Tibial artery (tissue), 4 donors: Measurements from ENCODE around the gene PEMT.

Source experiments
- DNase-seq, 2 donors: peaks; one replicate each; pipeline ENCODE4 v3.0.0-alpha.2; 2019
- H3K27ac ChIP-seq, 2 donors: fragments of 200-600 bp; sonication (generic) in 1 of 2; 1 replicate in 1 of 2; 2 replicates in 1 of 2; pipeline ENCODE4 v1.5.1; 2018 to 2019; ENCODE audit warnings: mild to moderate bottlenecking in 1 of 2
- H3K27me3 ChIP-seq, 2 donors: fragments of 200-600 bp; sonication (generic) in 1 of 2; one replicate each; pipeline versions ENCODE4 v1.5.1 to v1.6.0; 2016 to 2019
- H3K36me3 ChIP-seq, 3 donors: fragments of 200-600 bp; sonication (generic) in 2 of 3; one replicate each; pipeline ENCODE4 v1.5.1; 2016 to 2019; ENCODE audit warnings: mild to moderate bottlenecking in 2 of 3
- H3K4me1 ChIP-seq, 4 donors: fragments of 200-600 bp; sonication (generic) in 2 of 4; 1 replicate in 3 of 4; 2 replicates in 1 of 4; pipeline ENCODE4 v1.5.1; 2016 to 2019
- H3K4me3 ChIP-seq, 2 donors: fragments of 200-600 bp; sonication (generic) in 1 of 2; 1 replicate in 1 of 2; 2 replicates in 1 of 2; pipeline ENCODE4 v1.5.1; 2018 to 2019; ENCODE audit warnings: mild to moderate bottlenecking in 2 of 2
- H3K9me3 ChIP-seq, 3 donors: fragments of 200-600 bp; sonication (generic) in 1 of 3; one replicate each; pipeline ENCODE4 v1.5.1; 2016 to 2019
- intact Hi-C: fragments of 100-400 bp; cut with DNase I; formaldehyde crosslinking; loops from one replicate; pipeline ENCODE4 v1.15.0; 2023; ENCODE audit warnings: low total_unique reads
- TF ChIP-seq, protein P1 (sequence below), 2 experiments: fragments of 200-600 bp in 1 of 2; fragments of 450-650 bp in 1 of 2; IDR thresholded peaks; one replicate each; pipeline ENCODE4 v1.5.1; 2017 to 2019; ENCODE audit warnings: antibody characterized with exemption in 2 of 2, mild to moderate bottlenecking in 1 of 2, moderate library complexity in 1 of 2

The PEMT gene

DNA sequence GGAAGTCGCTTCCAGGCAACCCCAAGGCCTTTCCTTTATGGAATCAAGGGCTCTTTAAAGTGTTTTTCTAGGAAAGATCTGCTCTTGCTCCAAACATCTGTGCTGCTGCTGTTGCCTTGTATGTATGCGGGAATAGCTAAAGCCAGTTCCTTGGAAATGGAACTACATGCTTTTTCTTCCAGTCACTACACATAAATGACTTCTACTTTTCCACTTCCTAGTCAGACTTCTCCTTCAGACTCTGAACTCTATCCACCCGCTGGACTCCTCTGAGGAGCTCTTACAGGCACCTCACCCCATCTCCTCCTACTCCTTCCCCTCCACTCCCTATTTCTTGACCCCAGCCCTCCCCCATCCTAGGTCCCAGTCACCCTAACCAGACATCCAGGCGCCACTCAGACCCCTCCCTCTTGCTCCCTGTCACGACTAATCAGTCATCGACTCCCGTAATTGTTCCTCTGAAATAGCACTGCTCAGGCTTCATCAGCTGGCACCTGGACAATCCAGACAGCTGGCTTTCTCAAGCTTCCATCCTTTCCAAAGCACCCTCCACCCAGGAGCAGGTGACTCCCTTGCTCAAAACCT lies 15.0 kb upstream of the PEMT start:
- H3K9me3 ChIP-seq = no peaks in the 10 kb centered on the region
- no peak for DNase-seq
- no peaks in the 10 kb centered on the region for H3K36me3 ChIP-seq
- no peaks in the 10 kb centered on the region for H3K4me1 ChIP-seq
- intact Hi-C loops = no loop called here
- H3K27ac ChIP-seq = no peak overlapping the region
- no peak overlapping the region for H3K4me3 ChIP-seq
- peaks cover 0 to 3% of the 10 kb centered on the region in 2 donors for H3K27me3 ChIP-seq
- TF ChIP-seq, protein P1, sequence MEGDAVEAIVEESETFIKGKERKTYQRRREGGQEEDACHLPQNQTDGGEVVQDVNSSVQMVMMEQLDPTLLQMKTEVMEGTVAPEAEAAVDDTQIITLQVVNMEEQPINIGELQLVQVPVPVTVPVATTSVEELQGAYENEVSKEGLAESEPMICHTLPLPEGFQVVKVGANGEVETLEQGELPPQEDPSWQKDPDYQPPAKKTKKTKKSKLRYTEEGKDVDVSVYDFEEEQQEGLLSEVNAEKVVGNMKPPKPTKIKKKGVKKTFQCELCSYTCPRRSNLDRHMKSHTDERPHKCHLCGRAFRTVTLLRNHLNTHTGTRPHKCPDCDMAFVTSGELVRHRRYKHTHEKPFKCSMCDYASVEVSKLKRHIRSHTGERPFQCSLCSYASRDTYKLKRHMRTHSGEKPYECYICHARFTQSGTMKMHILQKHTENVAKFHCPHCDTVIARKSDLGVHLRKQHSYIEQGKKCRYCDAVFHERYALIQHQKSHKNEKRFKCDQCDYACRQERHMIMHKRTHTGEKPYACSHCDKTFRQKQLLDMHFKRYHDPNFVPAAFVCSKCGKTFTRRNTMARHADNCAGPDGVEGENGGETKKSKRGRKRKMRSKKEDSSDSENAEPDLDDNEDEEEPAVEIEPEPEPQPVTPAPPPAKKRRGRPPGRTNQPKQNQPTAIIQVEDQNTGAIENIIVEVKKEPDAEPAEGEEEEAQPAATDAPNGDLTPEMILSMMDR (IDR thresholded peaks at IDR 0.05) = no peak

DNA sequence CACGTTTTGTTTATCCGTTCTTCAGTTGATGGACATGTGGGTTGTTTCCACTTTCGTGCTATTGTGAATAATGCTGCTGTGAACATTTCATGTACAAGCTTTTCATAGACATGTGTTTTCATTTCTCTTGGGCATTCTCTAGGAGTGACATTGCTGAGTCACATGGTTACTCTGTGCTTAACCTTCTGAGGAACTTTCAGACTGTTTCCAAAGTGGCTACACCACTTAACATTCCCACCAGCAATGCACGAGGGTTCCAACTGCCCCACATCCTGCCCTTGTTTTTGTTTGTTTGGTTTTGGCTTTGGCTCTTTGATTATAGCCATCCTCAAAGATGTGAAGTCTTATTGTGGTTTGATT lies 14.2 kb upstream of the PEMT start:
- TF ChIP-seq, protein P1 (IDR thresholded peaks at IDR 0.05) = no peak
- Histone ChIP-seq H3K4me1 (no peaks in the 10 kb centered on the region), H3K9me3 (no peaks in the 10 kb centered on the region), H3K27ac (no peak overlapping the region), H3K36me3 (no peaks in the 10 kb centered on the region), H3K4me3 (no peak overlapping the region), H3K27me3 (peaks cover 0 to 3% of the 10 kb centered on the region in 2 donors)
- intact Hi-C loops = no loop called here
- DNase-seq = no peak

DNA sequence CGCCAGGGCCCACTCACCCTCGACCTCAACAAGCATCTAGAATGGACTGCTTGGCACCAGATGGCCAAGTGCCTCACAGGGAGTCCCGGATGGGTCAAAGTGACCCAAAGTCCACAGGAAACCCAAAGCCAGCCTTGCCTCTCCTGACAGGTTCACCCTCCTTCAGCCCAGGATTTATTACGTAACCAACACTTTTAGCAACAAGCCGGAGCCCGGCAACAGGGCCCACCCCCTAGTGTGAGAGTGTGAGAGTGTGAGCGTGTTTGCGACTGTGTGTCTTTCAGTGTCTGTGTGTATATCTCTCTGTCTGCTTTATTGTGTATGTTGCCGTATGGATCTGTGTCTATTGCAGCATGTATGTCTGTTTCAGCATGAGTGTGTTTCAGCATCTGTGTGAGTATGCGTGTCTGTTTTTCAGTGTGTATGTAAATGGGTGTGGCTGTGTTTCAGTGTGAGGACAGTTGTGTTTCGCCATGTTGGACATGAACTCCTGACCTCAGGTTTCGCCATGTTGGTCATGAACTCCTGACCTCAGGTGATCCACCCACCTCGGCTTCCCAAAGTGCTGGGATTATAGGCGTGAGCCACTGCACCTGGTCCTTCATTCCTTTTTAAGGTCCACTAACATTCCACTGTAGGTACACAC lies 13.7 kb upstream of the PEMT start:
- H3K4me1 ChIP-seq = no peaks in the 10 kb centered on the region
- H3K27ac ChIP-seq = no peak overlapping the region
- TF ChIP-seq, protein P1 (IDR thresholded peaks at IDR 0.05) = no peak
- no peak overlapping the region for H3K4me3 ChIP-seq
- no peak for DNase-seq
- H3K36me3 ChIP-seq = no peaks in the 10 kb centered on the region
- peaks cover 0 to 3% of the 10 kb centered on the region in 2 donors for H3K27me3 ChIP-seq
- no peaks in the 10 kb centered on the region for H3K9me3 ChIP-seq
- intact Hi-C loops = no loop called here

DNA sequence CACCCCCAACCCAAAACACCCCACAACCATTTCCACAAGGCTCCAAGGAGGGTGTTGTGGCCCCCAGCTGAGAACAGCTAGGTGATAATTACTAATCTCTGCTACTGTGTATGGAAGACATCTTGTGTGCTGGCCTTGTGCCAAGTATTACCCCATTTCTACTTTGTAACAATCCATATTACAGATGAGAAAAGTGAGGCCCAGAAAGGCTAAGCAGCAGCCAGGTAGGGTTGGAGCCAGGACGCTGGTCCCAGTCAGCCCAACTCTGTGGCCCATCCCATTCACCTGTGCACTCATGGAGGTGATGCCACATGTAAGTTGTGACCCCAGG lies 12.4 kb upstream of the PEMT start:
- Histone ChIP-seq H3K9me3 (no peaks in the 10 kb centered on the region), H3K36me3 (no peaks in the 10 kb centered on the region), H3K27ac (no peak overlapping the region), H3K27me3 (peaks cover 0 to 3% of the 10 kb centered on the region in 2 donors), H3K4me3 (no peak overlapping the region), H3K4me1 (no peaks in the 10 kb centered on the region)
- TF ChIP-seq, protein P1 (IDR thresholded peaks at IDR 0.05) = no peak
- intact Hi-C loops = no loop called here
- DNase-seq = no peak

DNA sequence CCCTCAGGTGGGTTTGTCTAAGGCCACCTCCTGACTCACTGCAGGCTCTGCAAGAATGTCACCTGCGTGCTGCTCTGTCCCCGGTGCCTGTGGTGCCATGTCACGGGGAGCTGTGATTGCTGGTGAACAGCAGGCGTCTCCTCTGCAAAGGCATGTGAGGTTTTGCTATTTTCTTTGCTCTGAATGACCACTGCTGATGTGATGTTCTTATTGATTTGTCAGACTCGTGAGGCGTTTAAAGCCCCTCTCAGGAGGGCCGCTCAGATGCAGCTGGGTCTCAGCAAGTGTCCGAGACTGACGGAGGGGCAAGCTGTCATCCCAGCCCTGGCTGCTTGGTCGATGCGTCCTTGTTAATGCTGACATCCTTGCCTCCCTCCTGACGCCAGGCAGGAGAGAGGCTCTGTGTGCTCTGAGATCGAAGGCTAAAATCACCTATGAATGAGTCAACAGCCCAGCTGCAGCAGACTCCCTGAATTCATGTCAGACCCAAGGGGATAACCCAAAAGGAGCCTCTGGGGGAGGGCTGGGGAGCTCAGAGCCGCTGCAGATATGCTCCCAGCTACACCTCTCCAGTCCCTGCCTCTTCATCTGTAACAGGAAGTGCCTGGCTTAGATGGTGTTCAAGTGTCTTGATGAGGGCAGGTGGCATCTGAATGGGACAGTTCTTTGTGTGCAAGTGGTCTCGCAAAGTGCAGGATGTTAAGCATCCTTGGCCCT lies 11.8 kb upstream of the PEMT start:
- TF ChIP-seq, protein P1 (IDR thresholded peaks at IDR 0.05) = no peak
- H3K4me3 ChIP-seq = no peak overlapping the region
- H3K4me1 ChIP-seq = no peaks in the 10 kb centered on the region
- H3K27ac ChIP-seq = no peak overlapping the region
- H3K27me3 ChIP-seq = peaks cover 0 to 3% of the 10 kb centered on the region in 2 donors
- H3K36me3 ChIP-seq = no peaks in the 10 kb centered on the region
- H3K9me3 ChIP-seq = no peaks in the 10 kb centered on the region
- DNase-seq = no peak
- intact Hi-C loops = no loop called here
